NCI-H748 (cell line): Measurements from ENCODE around the gene AKR1E2.

Experiments used
- DNase-seq: peaks from one replicate; lab custom pipeline; 2025; ENCODE audit not compliant: unreplicated experiment; lab: John Stamatoyannopoulos, UW

AKR1E2 gene

GRCh38 chr10:4889959-4890358 lies 64.0 kb downstream of the AKR1E2 start:
- no peak for DNase-seq

- DNase-seq = no peak
Measured at GRCh38 chr10:4892681-4893080, 66.7 kb downstream of the AKR1E2 start.

GRCh38 chr10:4894335-4894734 lies 68.3 kb downstream of the AKR1E2 start:
- DNase-seq = no peak
